Hepatocyte (in vitro differentiated cells): Measurements from ENCODE around the gene ARHGAP6.

Experiments used
- EZH2 ChIP-seq: fragments of 200-600 bp; sonication (generic); IDR thresholded peaks from 2 replicates; pipeline ENCODE4 v1.6.1; 2016; ENCODE audit warnings: antibody characterized with exemption, mild to moderate bottlenecking, borderline replicate concordance
- TF ChIP-seq, protein P1 (sequence below): fragments of 200-600 bp; sonication (generic); IDR thresholded peaks from 2 replicates; pipeline ENCODE4 v1.5.1; 2016; ENCODE audit warnings: antibody characterized with exemption, mild to moderate bottlenecking; ENCODE audit not compliant: poor library complexity

GRCh38 chrX:11558972-11559371, 106.7 kb downstream of the ARHGAP6 start:
- TF ChIP-seq, protein P1, sequence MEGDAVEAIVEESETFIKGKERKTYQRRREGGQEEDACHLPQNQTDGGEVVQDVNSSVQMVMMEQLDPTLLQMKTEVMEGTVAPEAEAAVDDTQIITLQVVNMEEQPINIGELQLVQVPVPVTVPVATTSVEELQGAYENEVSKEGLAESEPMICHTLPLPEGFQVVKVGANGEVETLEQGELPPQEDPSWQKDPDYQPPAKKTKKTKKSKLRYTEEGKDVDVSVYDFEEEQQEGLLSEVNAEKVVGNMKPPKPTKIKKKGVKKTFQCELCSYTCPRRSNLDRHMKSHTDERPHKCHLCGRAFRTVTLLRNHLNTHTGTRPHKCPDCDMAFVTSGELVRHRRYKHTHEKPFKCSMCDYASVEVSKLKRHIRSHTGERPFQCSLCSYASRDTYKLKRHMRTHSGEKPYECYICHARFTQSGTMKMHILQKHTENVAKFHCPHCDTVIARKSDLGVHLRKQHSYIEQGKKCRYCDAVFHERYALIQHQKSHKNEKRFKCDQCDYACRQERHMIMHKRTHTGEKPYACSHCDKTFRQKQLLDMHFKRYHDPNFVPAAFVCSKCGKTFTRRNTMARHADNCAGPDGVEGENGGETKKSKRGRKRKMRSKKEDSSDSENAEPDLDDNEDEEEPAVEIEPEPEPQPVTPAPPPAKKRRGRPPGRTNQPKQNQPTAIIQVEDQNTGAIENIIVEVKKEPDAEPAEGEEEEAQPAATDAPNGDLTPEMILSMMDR = no peak
- TF ChIP-seq EZH2 = no peak
